Astrocyte of the spinal cord (primary cell): ENCODE data around the gene ETV5.

Source experiments
- DNase-seq: peaks from one replicate; pipeline ENCODE4 v3.0.0; 2011; ENCODE audit warnings: low read depth, low spot score
- H3K4me3 ChIP-seq: 2 replicates; pipeline ENCODE4 v1.5.1; 2011; ENCODE audit warnings: low read depth, mild to moderate bottlenecking, low read length, moderate library complexity
- CTCF ChIP-seq: IDR thresholded peaks from 2 replicates; pipeline ENCODE4 v1.5.1; 2012; ENCODE audit warnings: low read depth, mild to moderate bottlenecking, low read length, inconsistent platforms
- in situ Hi-C: cut with HindIII; loops from 2 replicates; pipeline ENCODE4 v1.10.0; 2017; ENCODE audit warnings: low sequenced_read_pairs

Gene ETV5

GRCh38 chr3:186108941-186109865 lies at the start of gene ETV5:
Gene ETV5, minus strand, starts transcription at chr3:186109089. Its CDS starts 3,221 bp downstream, at chr3:186105868.
- no peak for TF ChIP-seq CTCF
- peak within 1 kb of the TSS; percentile 95 for H3K4me3 ChIP-seq
- in situ Hi-C loops = no loop called here
- DNase-seq = peak; percentile 100

- DNase-seq = no peak
- in situ Hi-C loops = no loop called here
- TF ChIP-seq CTCF = no peak
- no peak overlapping the region for H3K4me3 ChIP-seq
Observed at GRCh38 chr3:186154641-186155040, 45.8 kb upstream of the ETV5 start.

- no peak overlapping the region for H3K4me3 ChIP-seq
- in situ Hi-C loops = no loop called here
- TF ChIP-seq CTCF = no peak
- no peak for DNase-seq
Observed at GRCh38 chr3:186152889-186153292, 44.0 kb upstream of the ETV5 start.

- in situ Hi-C loops = no loop called here
- H3K4me3 ChIP-seq = no peak overlapping the region
- no peak for DNase-seq
- no peak for TF ChIP-seq CTCF
Observed at GRCh38 chr3:186152361-186152798, 43.5 kb upstream of the ETV5 start.

GRCh38 chr3:186151077-186151971 lies 42.4 kb upstream of the ETV5 start:
- peak; percentile 8 for DNase-seq
- in situ Hi-C loops = no loop called here
- H3K4me3 ChIP-seq = no peak overlapping the region
- no peak for TF ChIP-seq CTCF

- no peak for DNase-seq
- in situ Hi-C loops = no loop called here
- H3K4me3 ChIP-seq = no peak overlapping the region
- no peak for TF ChIP-seq CTCF
Observed at GRCh38 chr3:186150041-186150830, 41.3 kb upstream of the ETV5 start.
